DOHH2 (cell line): ENCODE data around the gene TAF1B.

Experiments
- CTCF ChIP-seq: fragments of 200-600 bp; sonication (generic); IDR thresholded peaks from one replicate; pipeline ENCODE4 v1.5.1; 2014; ENCODE audit warnings: antibody characterized with exemption, mild to moderate bottlenecking, low read depth, low read length; ENCODE audit not compliant: poor library complexity, severe bottlenecking
- EZH2phosphoT487 ChIP-seq: fragments of 200-600 bp; sonication (generic); IDR thresholded peaks from 2 replicates; pipeline ENCODE4 v1.6.1; 2017; ENCODE audit warnings: borderline replicate concordance, mild to moderate bottlenecking, antibody characterized with exemption, low read length, moderate library complexity, mixed read lengths

GRCh38 chr2:9814129-9814868 is 29.0 kb upstream of the TAF1B start:
- TF ChIP-seq CTCF (peak; percentile 34), EZH2phosphoT487 (no peak)
